Fibroblast of skin of right quadriceps (primary cell): ENCODE data around the gene PTDSS2.
"Not testable (repeated sequence)": the region's sequence is repeated elsewhere in the genome, so short reads cannot be mapped to it uniquely, and the experiment has no call there.

Experiments used
- DNase-seq: peaks from one replicate; pipeline ENCODE4 v3.0.0-alpha.2; 2013

The PTDSS2 gene

GRCh38 chr11:414318-414857 lies 35.7 kb upstream of the PTDSS2 start:
- no peak for DNase-seq

GRCh38 chr11:415640-416041 lies 34.4 kb upstream of the PTDSS2 start:
- no peak for DNase-seq

- no peak for DNase-seq
Measured at GRCh38 chr11:416051-416756, 33.9 kb upstream of the PTDSS2 start.

- DNase-seq, result no peak
Measured at GRCh38 chr11:416757-417621, 33.1 kb upstream of the PTDSS2 start.

GRCh38 chr11:417652-418342 lies 32.3 kb upstream of the PTDSS2 start:
- no peak for DNase-seq

GRCh38 chr11:418343-419247 lies 31.5 kb upstream of the PTDSS2 start:
- DNase-seq, result no peak

- no peak for DNase-seq
Measured at GRCh38 chr11:419248-420005, 30.7 kb upstream of the PTDSS2 start.

- no peak for DNase-seq
Measured at GRCh38 chr11:420054-420910, 29.8 kb upstream of the PTDSS2 start.

GRCh38 chr11:420911-421321 lies 29.2 kb upstream of the PTDSS2 start:
- DNase-seq, result no peak

- no peak for DNase-seq
Measured at GRCh38 chr11:422249-422656, 27.8 kb upstream of the PTDSS2 start.

GRCh38 chr11:424232-424631 lies 25.8 kb upstream of the PTDSS2 start:
- no peak for DNase-seq

- DNase-seq, result not testable (repeated sequence)
Measured at GRCh38 chr11:424766-425165, 25.3 kb upstream of the PTDSS2 start.

GRCh38 chr11:425301-425700 lies 24.8 kb upstream of the PTDSS2 start:
- DNase-seq, result no peak

- DNase-seq, result no peak
Measured at GRCh38 chr11:426851-427250, 23.2 kb upstream of the PTDSS2 start.

- no peak for DNase-seq
Measured at GRCh38 chr11:428295-428694, 21.8 kb upstream of the PTDSS2 start.

- DNase-seq, result no peak
Measured at GRCh38 chr11:429391-429790, 20.7 kb upstream of the PTDSS2 start.

GRCh38 chr11:429931-430456 lies 20.1 kb upstream of the PTDSS2 start:
- DNase-seq, result no peak

GRCh38 chr11:431921-432320 lies 18.2 kb upstream of the PTDSS2 start:
- no peak for DNase-seq

- no peak for DNase-seq
Measured at GRCh38 chr11:432501-433100, 17.5 kb upstream of the PTDSS2 start.

GRCh38 chr11:433111-433510 lies 17.0 kb upstream of the PTDSS2 start:
- no peak for DNase-seq
